RWPE2 (cell line): ENCODE results near the gene EEF1AKMT3.

Experiments
- ATAC-seq: fragments of 200-7000 bp; cut with Tn5 transposase; 3 replicates; pipeline ENCODE4 v1.9.1; 2021; ENCODE audit warnings: low read depth
- DNase-seq: peaks from one replicate; pipeline ENCODE4 v3.0.0-alpha.2; 2020; ENCODE audit warnings: low spot score
- H3K27ac ChIP-seq: fragments of 450-650 bp; 2 replicates; pipeline ENCODE4 v1.5.1; 2017; ENCODE audit warnings: mild to moderate bottlenecking; ENCODE audit not compliant: poor library complexity, severe bottlenecking
- H3K27me3 ChIP-seq: fragments of 250-450 bp; sonication (Bioruptor Pico); 2 replicates; pipeline ENCODE4 v1.5.1; 2021; ENCODE audit warnings: mild to moderate bottlenecking, moderate library complexity; ENCODE audit not compliant: insufficient read depth, poor library complexity, severe bottlenecking
- H3K36me3 ChIP-seq: fragments of 250-450 bp; sonication (Bioruptor Pico); 2 replicates; pipeline ENCODE4 v1.5.1; 2020; ENCODE audit warnings: low read depth, mild to moderate bottlenecking, moderate library complexity
- H3K4me1 ChIP-seq: fragments of 250-450 bp; sonication (Bioruptor Pico); 2 replicates; pipeline ENCODE4 v1.5.1; 2021; ENCODE audit warnings: mild to moderate bottlenecking, moderate library complexity; ENCODE audit not compliant: insufficient read depth, poor library complexity, severe bottlenecking
- H3K4me3 ChIP-seq: fragments of 250-450 bp; sonication (Bioruptor Pico); 2 replicates; pipeline ENCODE4 v1.5.1; 2021; ENCODE audit warnings: mild to moderate bottlenecking, moderate library complexity; ENCODE audit not compliant: severe bottlenecking
- H3K9me3 ChIP-seq: fragments of 250-450 bp; sonication (Bioruptor Pico); 2 replicates; pipeline ENCODE4 v1.5.1; 2021; ENCODE audit warnings: mild to moderate bottlenecking, moderate library complexity; ENCODE audit not compliant: severe bottlenecking
- CTCF ChIP-seq: fragments of 450-650 bp; IDR thresholded peaks from one replicate; pipeline ENCODE4 v1.5.1; 2017; ENCODE audit warnings: mild to moderate bottlenecking, moderate library complexity; ENCODE audit not compliant: poor library complexity, severe bottlenecking

The EEF1AKMT3 gene

GRCh38 chr12:57775044-57775443 is 2.6 kb downstream of the EEF1AKMT3 start:
- Histone ChIP-seq H3K4me3 (no peak overlapping the region), H3K27me3 (no peaks in the 10 kb centered on the region), H3K9me3 (no peaks in the 10 kb centered on the region), H3K4me1 (no peaks in the 10 kb centered on the region), H3K36me3 (peaks cover 26% of the 10 kb centered on the region), H3K27ac (no peak overlapping the region)
- no peak for DNase-seq
- no peak for TF ChIP-seq CTCF
- no peak for ATAC-seq

DNA sequence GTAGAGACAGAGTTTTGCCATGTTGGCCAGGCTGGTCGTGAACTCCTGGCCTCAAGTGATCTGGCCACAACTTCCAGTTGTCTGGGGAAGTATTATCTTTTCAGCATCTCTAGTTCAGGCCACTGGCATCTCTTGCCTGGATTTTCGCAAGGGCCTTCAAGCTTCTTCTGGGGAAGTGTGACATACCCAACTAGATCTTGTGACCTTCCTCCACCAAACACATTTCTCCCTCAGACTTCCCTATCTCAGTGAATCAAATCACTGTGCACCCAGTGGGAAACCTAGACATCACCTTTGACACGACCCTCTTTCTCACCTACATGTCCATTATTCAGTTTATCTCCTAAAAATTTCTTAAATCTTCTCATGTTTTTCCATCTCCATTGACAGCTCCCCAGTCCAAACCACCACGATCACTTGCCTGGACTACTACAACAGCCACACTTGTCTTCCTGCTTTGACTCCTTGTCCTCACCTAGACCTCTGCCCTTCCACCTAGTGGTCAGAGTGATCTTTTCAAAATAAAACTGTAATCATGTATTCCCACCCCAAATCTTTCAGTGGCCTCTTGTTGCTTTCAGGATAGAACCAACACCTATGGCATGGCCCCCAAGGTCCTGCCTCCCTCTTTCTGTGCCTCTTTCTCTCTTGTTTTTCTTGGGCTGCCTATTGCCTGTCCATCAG is 3.3 kb downstream of the EEF1AKMT3 start:
- no peaks in the 10 kb centered on the region for H3K4me1 ChIP-seq
- no peaks in the 10 kb centered on the region for H3K9me3 ChIP-seq
- no peaks in the 10 kb centered on the region for H3K27me3 ChIP-seq
- no peak overlapping the region for H3K27ac ChIP-seq
- DNase-seq (no peak), ATAC-seq (no peak)
- peaks cover 19% of the 10 kb centered on the region for H3K36me3 ChIP-seq
- no peak for TF ChIP-seq CTCF
- H3K4me3 ChIP-seq, result no peak overlapping the region

- ATAC-seq, result no peak
- H3K9me3 ChIP-seq, result no peaks in the 10 kb centered on the region
- H3K4me1 ChIP-seq, result no peaks in the 10 kb centered on the region
- no peak overlapping the region for H3K27ac ChIP-seq
- no peak for TF ChIP-seq CTCF
- no peak for DNase-seq
- H3K27me3 ChIP-seq, result no peaks in the 10 kb centered on the region
- peaks cover 16% of the 10 kb centered on the region; the same call in 1 of the 2 replicates for H3K36me3 ChIP-seq
- H3K4me3 ChIP-seq, result no peak overlapping the region
Observed at GRCh38 chr12:57776247-57776587, 3.8 kb downstream of the EEF1AKMT3 start.

DNA sequence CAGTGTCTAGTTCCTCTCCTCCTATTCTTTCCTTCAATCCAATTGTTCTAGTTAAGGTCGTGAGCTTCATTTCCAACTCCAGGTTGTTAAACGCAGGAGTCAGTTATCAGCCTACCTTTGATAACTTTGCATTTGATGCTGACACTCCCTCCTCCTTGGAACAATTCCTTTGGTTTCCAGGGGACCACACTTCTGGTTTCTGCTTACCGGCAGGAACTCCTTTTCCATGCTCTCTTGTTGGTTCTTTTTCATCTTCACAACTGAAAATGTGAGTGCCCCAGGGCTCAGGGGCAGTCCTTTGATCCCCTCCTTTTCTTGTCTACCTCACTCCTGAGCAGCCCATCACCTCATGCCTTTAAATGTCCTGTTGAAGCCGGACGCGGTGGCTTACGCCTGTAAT is 5.0 kb downstream of the EEF1AKMT3 start:
- DNase-seq (no peak), ATAC-seq (no peak)
- TF ChIP-seq CTCF, result no peak

GRCh38 chr12:57777911-57778310 is 5.5 kb downstream of the EEF1AKMT3 start:
- Histone ChIP-seq H3K4me1 (no peaks in the 10 kb centered on the region), H3K36me3 (peaks cover 16% of the 10 kb centered on the region; the same call in 1 of the 2 replicates), H3K27me3 (no peaks in the 10 kb centered on the region), H3K27ac (no peak overlapping the region), H3K9me3 (no peaks in the 10 kb centered on the region), H3K4me3 (no peak overlapping the region)
- DNase-seq (no peak), ATAC-seq (no peak)
- TF ChIP-seq CTCF, result no peak

More for the DNA sequence above, 5.0 kb downstream of the EEF1AKMT3 start:
- Histone ChIP-seq H3K4me1 (no peaks in the 10 kb centered on the region), H3K36me3 (peaks cover 16% of the 10 kb centered on the region; the same call in 1 of the 2 replicates), H3K4me3 (no peak overlapping the region), H3K9me3 (no peaks in the 10 kb centered on the region), H3K27ac (no peak overlapping the region), H3K27me3 (no peaks in the 10 kb centered on the region)
